Measurements from ENCODE around the gene PPFIA4. TPM values are rescaled to one million over a fixed set of nuclear protein-coding genes. Genes with fewer than 3 reads are reported as not detected.

The PPFIA4 gene
- total and polyA plus RNA-seq, 8 donors, result 0.09 to 0.82 (median 0.36) TPM

DNA sequence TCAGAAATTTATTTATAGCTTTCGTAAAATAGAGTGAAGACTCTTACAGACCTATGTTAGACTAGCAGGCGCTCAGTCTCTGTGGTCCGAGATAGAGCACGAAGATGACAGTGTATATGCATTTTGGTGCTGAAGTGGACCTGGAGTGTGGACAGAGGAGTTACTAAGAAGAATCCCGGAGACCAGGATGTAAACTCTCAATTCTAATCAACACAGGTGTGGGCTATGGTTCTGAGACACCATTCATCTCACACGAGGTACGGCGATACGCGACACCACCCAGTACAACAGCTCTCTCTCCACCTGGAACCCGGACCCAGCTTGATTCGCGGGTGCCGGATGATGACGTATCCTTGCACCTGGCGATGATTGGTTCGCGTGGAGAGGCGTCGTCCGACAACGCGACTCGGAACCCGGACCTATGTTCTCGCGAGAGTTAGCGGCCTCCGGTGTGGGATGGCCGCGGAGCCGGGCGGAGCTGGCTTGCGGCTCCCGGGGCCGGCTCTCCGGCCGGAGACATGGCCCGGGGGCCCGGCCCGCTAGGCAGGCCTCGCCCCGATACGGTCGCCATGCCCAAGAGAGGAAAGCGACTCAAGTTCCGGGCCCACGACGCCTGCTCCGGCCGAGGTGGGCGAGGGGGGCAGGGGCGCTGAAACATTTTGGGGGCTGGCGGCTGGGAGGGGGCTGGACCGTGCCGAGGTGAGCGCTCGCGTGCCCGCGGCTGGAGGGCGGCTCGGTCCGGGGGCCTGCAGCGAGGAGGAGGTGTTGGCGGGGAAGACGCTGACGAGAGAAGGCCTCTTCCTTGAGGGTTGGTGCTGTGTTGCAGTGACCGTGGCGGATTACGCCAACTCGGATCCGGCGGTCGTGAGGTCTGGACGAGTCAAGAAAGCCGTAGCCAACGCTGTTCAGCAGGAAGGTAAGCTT is 19.1 kb upstream of the PPFIA4 start, which contains the start of gene TMEM183A:
TMEM183A (plus strand) TSS at position 427 of the 924 bp plus-strand sequence; CDS start at position 519, 92 bp downstream.
- intact Hi-C loops (cut with DNase I), result no loop called here
- ATAC-seq (peak; percentile 95 to 99 (median 98)), DNase-seq (peak; percentile 95 to 98 (median 96)), FAIRE-seq (peak; percentile 41)
- H3K36me3 ChIP-seq, result peaks cover 0 to 19% (median 0%) of the 10 kb centered on the region in 3 donors
- TF ChIP-seq, protein P1, sequence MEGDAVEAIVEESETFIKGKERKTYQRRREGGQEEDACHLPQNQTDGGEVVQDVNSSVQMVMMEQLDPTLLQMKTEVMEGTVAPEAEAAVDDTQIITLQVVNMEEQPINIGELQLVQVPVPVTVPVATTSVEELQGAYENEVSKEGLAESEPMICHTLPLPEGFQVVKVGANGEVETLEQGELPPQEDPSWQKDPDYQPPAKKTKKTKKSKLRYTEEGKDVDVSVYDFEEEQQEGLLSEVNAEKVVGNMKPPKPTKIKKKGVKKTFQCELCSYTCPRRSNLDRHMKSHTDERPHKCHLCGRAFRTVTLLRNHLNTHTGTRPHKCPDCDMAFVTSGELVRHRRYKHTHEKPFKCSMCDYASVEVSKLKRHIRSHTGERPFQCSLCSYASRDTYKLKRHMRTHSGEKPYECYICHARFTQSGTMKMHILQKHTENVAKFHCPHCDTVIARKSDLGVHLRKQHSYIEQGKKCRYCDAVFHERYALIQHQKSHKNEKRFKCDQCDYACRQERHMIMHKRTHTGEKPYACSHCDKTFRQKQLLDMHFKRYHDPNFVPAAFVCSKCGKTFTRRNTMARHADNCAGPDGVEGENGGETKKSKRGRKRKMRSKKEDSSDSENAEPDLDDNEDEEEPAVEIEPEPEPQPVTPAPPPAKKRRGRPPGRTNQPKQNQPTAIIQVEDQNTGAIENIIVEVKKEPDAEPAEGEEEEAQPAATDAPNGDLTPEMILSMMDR (IDR thresholded peaks at IDR 0.05), result no peak
- no peaks in the 10 kb centered on the region for H3K27me3 ChIP-seq
- H3K4me1 ChIP-seq, result peaks cover 0 to 16% (median 13%) of the 10 kb centered on the region in 3 donors
- peak within 1 kb of the TSS; percentile 75 to 87 (median 82) for H3K27ac ChIP-seq
- WGBS, 2 donors, result 0 to 1% methylated on average over 66 to 78 of the region's 78 CpGs
- H3K9me3 ChIP-seq, result no peaks in the 10 kb centered on the region
- H3K4me3 ChIP-seq, result peak within 1 kb of the TSS; percentile 46 to 85 (median 62)

DNA sequence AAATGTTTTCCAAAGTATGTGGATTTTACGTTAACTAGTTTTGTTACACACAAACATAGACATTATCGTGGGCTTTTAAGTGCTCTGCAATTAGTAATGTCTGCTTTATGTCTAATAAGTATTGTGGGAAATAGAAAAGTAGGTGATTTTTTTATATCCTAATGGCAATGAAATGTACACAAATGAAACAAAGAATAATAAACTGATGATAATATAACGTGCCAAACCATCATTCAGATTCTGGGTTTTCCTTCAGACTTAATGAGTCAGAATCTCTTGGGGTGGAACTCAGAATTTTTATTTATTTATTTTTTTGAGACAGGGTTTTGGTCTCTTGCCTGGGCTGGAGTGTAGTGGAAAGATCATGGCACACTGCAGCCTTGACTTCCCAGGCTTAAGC is 17.1 kb upstream of the PPFIA4 start:
- intact Hi-C loops (cut with DNase I), result no loop called here
- Histone ChIP-seq H3K27me3 (no peaks in the 10 kb centered on the region), H3K4me3 (peak overlapping the region in 1 of 4 donors; percentile 13), H3K36me3 (peaks cover 0 to 35% (median 0%) of the 10 kb centered on the region in 3 donors), H3K27ac (no peak overlapping the region), H3K4me1 (peaks cover 0 to 16% (median 13%) of the 10 kb centered on the region in 3 donors), H3K9me3 (no peaks in the 10 kb centered on the region)
- FAIRE-seq (no peak), ATAC-seq (no peak), DNase-seq (no peak)
- WGBS, 2 donors, result 84 to 88% methylated on average over 3 of the region's 3 CpGs
- TF ChIP-seq, protein P1 (IDR thresholded peaks at IDR 0.05), result no peak

DNA sequence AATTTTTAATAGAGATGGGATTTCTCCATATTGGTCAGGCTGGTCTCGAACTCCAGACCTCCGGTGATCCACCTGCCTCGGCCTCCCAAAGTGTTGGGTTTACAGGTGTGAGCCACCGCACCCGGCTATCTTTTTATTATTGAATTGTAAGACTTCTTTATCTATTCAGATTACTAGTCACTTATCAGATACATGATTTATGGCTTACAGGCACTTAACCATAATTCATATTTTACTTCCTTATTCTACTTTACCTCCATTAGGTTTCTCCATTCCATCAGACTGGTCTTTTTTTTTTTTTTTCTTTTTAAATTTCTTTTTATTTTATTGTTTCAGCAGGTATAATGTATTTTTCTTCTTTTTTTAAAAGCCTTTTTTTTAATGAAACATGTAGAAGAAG is 14.7 kb upstream of the PPFIA4 start:
- no peak overlapping the region for H3K27ac ChIP-seq
- peaks cover 0 to 52% (median 19%) of the 10 kb centered on the region in 3 donors for H3K36me3 ChIP-seq
- H3K4me1 ChIP-seq, result peaks cover 0 to 16% (median 13%) of the 10 kb centered on the region in 3 donors
- intact Hi-C loops (cut with DNase I), result no loop called here
- TF ChIP-seq, protein P1 (IDR thresholded peaks at IDR 0.05), result no peak
- WGBS, 2 donors, result 92 to 94% methylated on average over 5 of the region's 5 CpGs
- H3K4me3 ChIP-seq, result no peak overlapping the region
- DNase-seq, result no peak
- no peaks in the 10 kb centered on the region for H3K27me3 ChIP-seq
- no peak for ATAC-seq
- no peaks in the 10 kb centered on the region for H3K9me3 ChIP-seq
- no peak for FAIRE-seq

DNA sequence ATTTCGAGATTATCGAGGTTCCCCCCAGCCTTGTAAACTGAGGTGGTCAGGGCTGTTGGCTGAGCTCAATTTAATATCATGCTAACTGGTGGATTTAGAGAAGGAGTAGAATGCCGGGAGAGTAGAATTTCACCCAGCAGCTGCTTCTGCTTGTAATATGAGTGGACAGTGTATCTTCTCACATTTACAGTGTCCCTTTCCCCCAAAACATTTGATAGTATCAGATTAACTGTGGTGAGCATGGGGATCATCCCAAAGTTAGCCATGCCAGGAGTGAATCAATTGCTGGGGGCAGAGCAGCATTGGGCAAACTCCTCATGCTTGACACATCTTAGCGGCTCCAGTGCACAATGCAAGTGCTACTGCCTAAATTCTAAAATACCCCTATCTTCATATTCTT is 9.2 kb upstream of the PPFIA4 start:
- Histone ChIP-seq H3K4me1 (no peaks in the 10 kb centered on the region), H3K36me3 (peaks cover 0 to 84% (median 63%) of the 10 kb centered on the region in 3 donors), H3K27ac (no peak overlapping the region), H3K27me3 (no peaks in the 10 kb centered on the region), H3K4me3 (no peak overlapping the region), H3K9me3 (no peaks in the 10 kb centered on the region)
- FAIRE-seq, result no peak
- TF ChIP-seq, protein P1 (IDR thresholded peaks at IDR 0.05), result no peak
- 96 to 100% methylated on average over 4 of the region's 4 CpGs for WGBS, 2 donors
- no peak for DNase-seq
- no peak for ATAC-seq
- intact Hi-C loops (cut with DNase I), result no loop called here
